GM18526 (cell line): ENCODE measurements around the gene KRTAP5-2.

Experiments used
- POLR2A ChIP-seq: IDR thresholded peaks from 3 replicates; pipeline ENCODE4 v1.6.1; 2011; ENCODE audit not compliant: insufficient read length; ENCODE audit errors: extremely low read depth

KRTAP5-2 gene, protein sequence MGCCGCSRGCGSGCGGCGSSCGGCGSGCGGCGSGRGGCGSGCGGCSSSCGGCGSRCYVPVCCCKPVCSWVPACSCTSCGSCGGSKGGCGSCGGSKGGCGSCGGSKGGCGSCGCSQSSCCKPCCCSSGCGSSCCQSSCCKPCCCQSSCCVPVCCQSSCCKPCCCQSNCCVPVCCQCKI

DNA sequence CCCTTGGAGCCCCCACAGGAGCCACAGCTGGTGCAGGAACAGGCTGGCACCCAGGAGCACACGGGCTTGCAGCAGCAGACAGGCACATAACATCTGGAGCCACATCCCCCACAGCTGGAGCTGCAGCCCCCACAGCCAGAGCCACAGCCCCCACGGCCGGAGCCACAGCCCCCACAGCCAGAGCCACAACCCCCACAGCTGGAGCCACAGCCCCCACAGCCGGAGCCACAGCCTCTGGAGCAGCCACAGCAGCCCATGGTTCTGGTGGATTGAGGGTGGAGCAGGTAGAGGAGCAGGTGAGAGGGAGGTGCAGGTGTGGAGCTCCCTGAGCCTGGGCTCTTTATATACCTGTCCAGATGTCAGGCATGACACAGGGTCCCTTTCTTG lies at the start of gene KRTAP5-2:
KRTAP5-2 (minus strand) TSS at position 301 of the 387 bp plus-strand sequence; CDS start at position 257, 44 bp downstream.
- no peak for TF ChIP-seq POLR2A

DNA sequence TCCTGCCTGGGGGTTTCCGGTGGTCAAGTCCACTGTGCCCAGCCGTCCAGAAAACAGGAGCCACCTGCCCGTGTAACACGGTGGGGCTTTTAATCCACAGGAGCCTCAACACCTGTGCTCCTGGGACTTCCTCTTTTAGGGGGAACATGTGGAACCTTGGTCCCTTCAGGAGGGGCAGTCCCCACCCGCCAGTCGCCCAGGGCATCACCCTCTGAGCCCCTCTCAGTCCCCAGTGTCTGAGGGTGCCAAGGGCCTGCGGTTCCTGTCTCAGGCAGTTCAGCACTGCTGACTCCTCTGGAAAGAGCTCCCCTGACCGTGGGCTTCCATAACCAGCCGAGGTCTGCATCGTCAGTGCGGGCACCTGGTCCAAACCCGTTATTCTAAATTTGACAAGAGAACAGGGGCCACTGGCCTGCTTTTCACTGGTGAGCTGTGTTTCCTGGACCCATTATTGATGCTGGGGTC lies 47.3 kb upstream of the KRTAP5-2 start:
- no peak for TF ChIP-seq POLR2A

DNA sequence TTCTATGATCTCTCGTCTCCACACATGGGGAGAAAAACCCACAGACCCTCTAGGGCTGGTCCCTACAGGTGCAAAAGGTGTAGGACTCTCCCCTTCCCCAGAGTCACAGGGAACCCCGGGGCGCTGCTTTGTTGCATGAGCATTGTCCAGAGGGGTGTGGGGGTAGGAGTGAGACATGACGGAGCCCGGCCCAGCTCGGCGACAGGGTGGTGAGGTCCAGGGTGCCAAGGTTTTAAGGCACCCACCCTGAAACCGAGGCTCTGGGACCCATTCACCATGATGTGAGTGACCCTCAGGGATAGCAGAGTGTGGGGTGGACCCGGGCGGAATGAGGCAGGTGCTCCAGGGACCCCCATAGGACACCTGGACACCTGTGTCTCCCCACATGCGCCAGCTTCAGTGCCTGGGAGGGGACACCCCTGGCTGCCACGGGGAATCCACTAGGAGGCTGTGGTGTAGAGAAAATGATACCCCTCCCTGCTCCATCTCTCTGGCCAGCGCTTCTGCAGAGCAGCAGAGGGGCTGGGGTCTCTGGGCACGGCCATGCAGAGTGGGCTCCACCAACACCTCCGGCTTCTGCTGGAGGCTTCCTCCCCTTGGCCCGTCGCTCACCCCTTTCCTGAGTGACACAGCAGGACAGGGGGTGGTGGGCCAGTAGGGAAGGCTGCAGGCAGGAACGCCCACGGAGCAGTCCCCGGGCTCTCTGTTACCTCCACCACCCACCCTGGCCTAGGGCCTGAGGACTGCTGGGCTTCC lies 46.7 kb upstream of the KRTAP5-2 start:
- TF ChIP-seq POLR2A, result no peak

DNA sequence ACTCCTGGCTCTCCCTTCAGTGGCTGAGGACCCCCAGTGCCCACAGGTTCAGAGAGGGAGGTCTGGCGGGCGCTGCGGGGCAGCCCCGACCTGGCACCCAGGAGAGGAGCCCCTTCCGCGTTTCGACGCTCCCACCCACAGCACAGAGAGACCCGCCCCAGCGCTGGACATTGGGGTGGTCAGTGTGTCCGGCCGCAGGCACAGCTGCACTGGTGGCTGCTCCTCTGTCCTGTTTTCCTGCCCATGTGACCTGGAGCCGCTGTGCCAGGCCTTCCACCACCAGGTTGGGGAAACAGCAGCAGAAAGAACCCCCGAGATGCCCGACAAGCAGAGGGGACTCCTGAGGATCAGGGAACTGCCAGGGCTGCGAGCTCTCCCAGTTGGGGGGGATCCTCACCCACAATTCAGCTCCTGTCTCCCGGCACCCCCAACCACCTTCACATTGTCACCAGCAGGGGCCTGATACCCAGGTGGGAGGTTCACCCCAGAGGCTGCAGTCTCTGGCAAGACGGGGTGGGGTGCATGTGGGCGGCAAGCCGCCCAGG lies 45.1 kb upstream of the KRTAP5-2 start:
- TF ChIP-seq POLR2A, result no peak

DNA sequence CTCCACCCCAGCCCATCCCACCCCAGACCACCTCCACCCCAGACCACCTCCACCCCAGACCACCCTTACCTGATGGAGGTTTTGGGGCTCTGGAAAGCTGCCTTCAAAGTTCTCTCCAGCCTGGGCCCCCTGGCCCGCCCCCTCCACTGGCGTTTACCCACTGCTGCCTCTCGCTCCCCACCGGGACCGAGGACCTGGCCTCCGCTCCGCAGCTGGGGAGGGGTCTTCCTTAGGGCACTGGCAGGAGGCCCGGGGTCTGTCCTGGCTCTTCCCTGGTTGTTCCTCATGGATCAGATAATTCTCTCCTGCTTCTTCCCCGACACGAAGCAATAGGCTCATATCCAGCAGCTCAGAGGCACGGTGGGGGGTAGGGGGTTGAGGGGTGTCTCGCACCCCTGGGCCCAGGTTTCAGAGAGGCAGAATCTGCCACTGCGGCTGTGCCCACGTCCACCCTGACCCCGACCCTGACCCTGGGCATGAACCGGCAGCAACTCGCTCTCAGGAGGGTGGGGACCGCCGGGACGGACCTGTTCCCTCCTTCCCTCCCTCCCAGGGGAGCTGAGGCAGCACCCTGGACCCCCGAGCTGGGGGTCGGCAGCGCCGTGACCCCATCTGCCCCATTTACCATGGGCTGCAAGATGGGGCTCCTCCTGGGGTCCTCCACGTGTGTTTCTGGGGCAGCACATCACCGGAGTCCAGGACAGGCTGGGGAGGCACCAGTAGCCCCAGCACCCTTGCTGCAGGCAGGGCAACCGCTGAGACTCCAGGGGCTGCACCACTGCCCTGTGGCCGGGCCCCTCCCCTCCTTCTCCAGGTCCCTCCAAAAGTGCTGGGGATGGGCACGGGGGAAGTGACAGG lies 44.4 kb upstream of the KRTAP5-2 start:
- no peak for TF ChIP-seq POLR2A

DNA sequence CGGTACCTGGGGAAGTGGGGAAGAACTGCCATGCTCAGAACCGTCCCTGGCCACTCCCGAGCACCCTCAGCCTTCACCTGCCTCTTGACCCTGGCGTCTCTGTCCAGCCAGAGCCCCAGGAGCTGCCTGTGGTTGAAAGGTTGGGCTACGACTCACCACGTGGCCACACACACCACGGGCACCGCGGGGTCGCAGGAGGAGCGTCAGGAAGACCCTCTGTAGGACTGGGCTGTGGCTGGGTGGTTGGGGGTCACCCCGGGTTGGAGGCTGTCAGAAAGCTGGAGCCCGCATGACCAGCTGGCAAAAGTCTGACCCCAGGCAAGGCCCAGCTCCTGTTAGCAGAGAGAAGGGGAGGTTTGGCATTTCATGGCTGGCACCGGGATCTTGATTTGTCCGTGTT lies 43.0 kb upstream of the KRTAP5-2 start:
- no peak for TF ChIP-seq POLR2A

DNA sequence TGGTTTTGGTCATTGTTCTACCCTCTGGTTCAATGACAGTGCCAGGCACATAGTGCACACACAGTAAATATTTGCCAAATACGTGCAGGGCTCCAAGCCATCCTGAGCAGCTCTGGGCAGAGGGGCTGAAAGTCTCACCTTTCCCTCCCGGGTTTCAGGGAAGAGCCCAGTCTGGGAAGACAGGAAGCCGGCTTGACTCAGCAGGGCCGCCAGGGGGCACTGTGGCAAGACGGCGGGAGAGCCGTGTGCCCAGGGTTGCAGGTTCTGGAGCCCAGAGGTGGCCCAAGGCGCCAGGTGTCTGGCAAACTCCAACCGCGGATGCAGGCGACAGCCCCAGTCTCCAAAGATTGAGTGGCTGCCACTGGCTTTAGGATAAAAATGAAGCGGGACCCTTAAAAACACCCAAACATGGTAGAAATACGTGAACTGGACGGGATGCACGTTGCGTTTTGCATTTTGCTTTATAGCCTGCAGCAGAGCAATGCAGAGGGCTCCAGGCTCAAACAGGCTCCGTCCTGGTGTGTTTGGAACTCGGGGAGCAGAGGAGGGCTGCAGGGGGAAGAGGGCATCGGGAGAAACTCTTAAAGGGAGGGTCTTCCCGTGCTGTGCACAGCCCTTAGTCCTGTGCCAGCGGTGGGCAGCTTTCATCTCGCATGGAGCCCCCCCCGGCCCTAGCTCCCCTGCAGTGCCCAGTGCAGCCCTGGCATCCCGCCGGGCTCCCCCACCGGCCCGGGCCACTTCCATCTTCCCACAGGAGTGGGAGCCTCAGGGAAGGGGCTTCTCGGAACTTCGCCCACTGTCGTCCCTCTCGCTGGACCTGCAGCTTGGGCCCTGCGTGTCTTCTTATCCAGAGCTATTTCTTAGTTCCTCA lies 42.2 kb upstream of the KRTAP5-2 start:
- TF ChIP-seq POLR2A, result no peak

DNA sequence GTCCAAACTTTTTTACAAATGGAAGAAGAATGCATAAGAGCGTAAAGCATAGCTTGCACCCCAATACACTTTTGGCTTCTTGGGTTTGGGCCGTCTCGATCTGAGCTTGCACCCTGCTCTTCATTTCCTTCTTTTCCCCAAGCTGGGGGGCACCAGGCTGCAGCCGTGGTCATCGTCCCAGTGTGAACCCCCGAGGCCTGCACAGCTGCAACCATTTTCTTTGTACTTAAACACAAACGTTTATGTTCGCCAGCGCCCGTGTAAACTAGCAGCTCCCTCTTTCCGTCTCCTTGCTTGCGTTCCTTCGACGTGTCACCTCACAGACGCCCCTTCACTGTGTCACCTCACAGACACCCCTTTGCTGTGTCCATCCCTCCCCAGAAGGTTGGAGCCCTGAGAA lies 41.6 kb upstream of the KRTAP5-2 start:
- no peak for TF ChIP-seq POLR2A

DNA sequence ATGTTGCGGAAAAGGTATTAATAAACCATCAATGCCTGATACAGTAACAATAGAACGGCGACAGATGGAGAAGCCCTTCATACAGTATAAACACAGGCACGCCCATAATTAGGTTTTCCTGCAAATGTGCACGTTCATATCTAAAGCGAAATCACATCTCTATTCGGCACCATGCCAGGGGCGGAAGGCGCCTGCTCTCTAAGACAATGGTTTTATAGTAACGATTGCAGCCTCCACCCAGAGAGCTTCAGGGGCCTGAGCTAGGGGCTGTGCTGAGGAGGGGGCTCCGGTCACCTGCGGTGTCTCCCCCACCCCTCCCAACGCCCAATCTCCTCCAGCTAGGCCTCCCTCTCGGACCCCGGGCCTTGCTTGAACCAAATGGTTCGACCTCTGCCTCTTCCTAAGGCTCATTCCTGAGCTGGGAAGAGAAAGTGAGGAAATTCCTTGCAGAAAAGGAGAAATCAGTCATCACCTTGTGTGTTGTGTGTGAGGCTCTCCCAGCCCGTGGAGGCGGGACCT lies 41.1 kb upstream of the KRTAP5-2 start:
- no peak for TF ChIP-seq POLR2A

DNA sequence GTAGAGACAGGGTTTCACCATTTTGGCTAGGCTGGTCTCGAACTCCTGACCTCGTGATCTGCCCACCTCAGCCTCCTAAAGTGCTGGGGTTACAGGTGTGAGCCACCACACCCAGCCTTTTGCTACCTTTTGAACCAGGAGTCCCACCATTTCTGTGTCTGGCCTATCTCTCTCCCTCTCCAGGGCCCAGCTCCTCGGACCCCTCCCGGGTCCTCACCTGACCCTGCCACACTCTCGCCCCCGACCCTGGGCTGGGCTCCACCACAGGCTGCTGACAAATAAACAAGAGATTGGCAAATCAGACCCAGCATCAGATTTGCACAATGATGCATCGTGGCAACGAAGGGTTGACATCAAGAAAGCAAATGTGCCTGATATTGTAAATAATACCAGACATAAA lies 40.2 kb upstream of the KRTAP5-2 start:
- TF ChIP-seq POLR2A, result no peak

DNA sequence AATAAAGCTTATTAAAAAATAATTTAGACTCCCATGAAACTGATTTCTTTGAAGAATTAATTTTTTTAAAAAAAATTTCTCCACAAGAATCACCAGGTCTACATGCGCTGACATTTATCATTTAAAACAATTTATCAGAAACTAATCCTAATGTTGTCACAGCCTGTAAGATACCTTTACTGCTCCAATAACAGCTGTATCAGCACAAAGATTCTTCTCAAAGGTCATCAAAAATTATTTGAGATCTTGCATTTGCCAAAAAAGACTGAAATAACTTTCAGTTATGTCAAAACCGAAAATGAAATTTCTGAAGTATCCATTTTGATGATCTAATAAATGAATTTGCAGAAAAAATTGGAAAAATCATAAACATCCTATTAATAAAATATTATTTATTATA lies 39.5 kb upstream of the KRTAP5-2 start:
- TF ChIP-seq POLR2A, result no peak

DNA sequence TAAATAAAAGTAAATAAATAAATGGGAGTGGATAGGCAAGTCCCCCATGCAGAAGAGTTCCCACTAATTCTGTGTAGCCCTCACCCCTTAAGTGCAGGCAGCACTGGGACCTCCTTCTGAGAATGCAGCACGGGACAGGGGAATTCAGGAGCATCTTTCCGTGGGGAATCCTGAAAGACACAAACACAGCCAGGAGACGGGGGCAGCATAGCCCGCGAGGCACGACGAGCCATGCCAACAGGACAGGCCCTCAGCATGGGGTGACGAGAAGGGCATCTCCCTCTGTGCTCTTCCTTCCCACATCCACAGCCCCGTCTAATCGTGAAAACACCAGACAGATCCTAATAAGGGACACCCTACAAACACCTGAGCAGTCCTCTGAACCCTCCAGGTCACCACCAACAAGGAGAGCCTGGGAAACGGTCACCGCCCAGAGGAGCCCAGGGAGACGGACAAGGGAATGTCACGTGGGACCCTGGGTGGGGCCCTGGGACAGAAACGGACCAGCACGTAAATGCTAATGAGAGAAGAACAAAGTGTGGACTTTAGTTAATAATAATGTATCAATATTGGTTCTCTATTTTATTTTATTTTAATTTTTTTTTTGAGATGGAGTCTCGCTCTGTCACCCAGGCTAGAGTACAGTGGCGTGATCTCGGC lies 38.3 kb upstream of the KRTAP5-2 start:
- no peak for TF ChIP-seq POLR2A

DNA sequence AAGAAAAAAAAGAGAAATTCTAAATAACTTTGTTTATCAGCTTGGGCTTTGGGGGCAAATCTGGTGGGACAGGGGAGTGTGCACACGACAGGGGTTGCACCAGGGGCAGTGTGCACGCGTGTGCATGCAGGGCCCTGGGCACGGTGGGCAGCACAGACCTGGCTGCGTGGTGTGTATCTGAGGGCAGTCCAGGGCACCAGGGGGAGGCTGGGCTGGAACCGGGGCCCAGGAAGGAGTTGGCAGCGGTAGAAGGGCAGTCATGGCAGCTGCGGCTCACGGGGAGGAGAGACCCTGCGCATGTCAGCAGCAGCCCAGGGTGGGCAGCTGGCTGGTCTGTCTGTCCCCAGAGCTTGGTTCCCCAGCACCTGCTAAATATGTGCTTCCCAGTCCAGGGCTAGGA lies 35.8 kb upstream of the KRTAP5-2 start:
- TF ChIP-seq POLR2A, result no peak
